ENCODE measurements around the gene CCDC154. TPM values are rescaled to one million over a fixed set of nuclear protein-coding genes. Genes with fewer than 3 reads are reported as not detected.

The CCDC154 gene
- total RNA-seq, 1 donor from 2014 or later, result 2.5 TPM

- Mint-ChIP-seq H3K27ac (ENCODE audit: unreplicated experiment) (no peak overlapping the region), H3K36me3 (ENCODE audit: unreplicated experiment) (peaks cover 33% of the 10 kb centered on the region), H3K27me3 (ENCODE audit: unreplicated experiment) (no peaks in the 10 kb centered on the region), H3K9me3 (ENCODE audit: unreplicated experiment) (no peaks in the 10 kb centered on the region), H3K4me1 (ENCODE audit: unreplicated experiment) (no peaks in the 10 kb centered on the region), H3K4me3 (ENCODE audit: unreplicated experiment) (no peak overlapping the region)
- DNase-seq (ENCODE audit: extremely low spot score, unreplicated experiment), result no peak
- TF ChIP-seq CTCF (IDR thresholded peaks at IDR 0.05), result no peak
Observed at GRCh38 chr16:1398826-1399581, 45.4 kb downstream of the CCDC154 start.

GRCh38 chr16:1398351-1398750 lies 46.0 kb downstream of the CCDC154 start:
- Mint-ChIP-seq H3K4me1 (ENCODE audit: unreplicated experiment) (no peaks in the 10 kb centered on the region), H3K9me3 (ENCODE audit: unreplicated experiment) (no peaks in the 10 kb centered on the region), H3K27me3 (ENCODE audit: unreplicated experiment) (no peaks in the 10 kb centered on the region), H3K27ac (ENCODE audit: unreplicated experiment) (no peak overlapping the region), H3K4me3 (ENCODE audit: unreplicated experiment) (no peak overlapping the region), H3K36me3 (ENCODE audit: unreplicated experiment) (peaks cover 32% of the 10 kb centered on the region)
- no peak for DNase-seq (ENCODE audit: extremely low spot score, unreplicated experiment)
- no peak for TF ChIP-seq CTCF (IDR thresholded peaks at IDR 0.05)

GRCh38 chr16:1397779-1398178 lies 46.6 kb downstream of the CCDC154 start:
- TF ChIP-seq CTCF (IDR thresholded peaks at IDR 0.05), result no peak
- Mint-ChIP-seq H3K27me3 (ENCODE audit: unreplicated experiment) (no peaks in the 10 kb centered on the region), H3K4me3 (ENCODE audit: unreplicated experiment) (no peak overlapping the region)

GRCh38 chr16:1395444-1396031 lies 48.8 kb downstream of the CCDC154 start:
- Mint-ChIP-seq H3K27me3 (ENCODE audit: unreplicated experiment) (no peaks in the 10 kb centered on the region), H3K9me3 (ENCODE audit: unreplicated experiment) (no peaks in the 10 kb centered on the region), H3K4me3 (ENCODE audit: unreplicated experiment) (no peak overlapping the region), H3K27ac (ENCODE audit: unreplicated experiment) (no peak overlapping the region), H3K36me3 (ENCODE audit: unreplicated experiment) (peaks cover 27% of the 10 kb centered on the region), H3K4me1 (ENCODE audit: unreplicated experiment) (no peaks in the 10 kb centered on the region)
- no peak for DNase-seq (ENCODE audit: extremely low spot score, unreplicated experiment)
- TF ChIP-seq CTCF (IDR thresholded peaks at IDR 0.05), result no peak

More at GRCh38 chr16:1397779-1398178, 46.6 kb downstream of the CCDC154 start:
- Mint-ChIP-seq H3K9me3 (ENCODE audit: unreplicated experiment) (no peaks in the 10 kb centered on the region), H3K36me3 (ENCODE audit: unreplicated experiment) (peaks cover 33% of the 10 kb centered on the region), H3K4me1 (ENCODE audit: unreplicated experiment) (no peaks in the 10 kb centered on the region), H3K27ac (ENCODE audit: unreplicated experiment) (no peak overlapping the region)
- no peak for DNase-seq (ENCODE audit: extremely low spot score, unreplicated experiment)

GRCh38 chr16:1394367-1394951 lies 49.9 kb downstream of the CCDC154 start:
- Mint-ChIP-seq H3K27me3 (ENCODE audit: unreplicated experiment) (no peaks in the 10 kb centered on the region), H3K4me3 (ENCODE audit: unreplicated experiment) (no peak overlapping the region), H3K9me3 (ENCODE audit: unreplicated experiment) (no peaks in the 10 kb centered on the region), H3K4me1 (ENCODE audit: unreplicated experiment) (no peaks in the 10 kb centered on the region), H3K27ac (ENCODE audit: unreplicated experiment) (no peak overlapping the region), H3K36me3 (ENCODE audit: unreplicated experiment) (peaks cover 28% of the 10 kb centered on the region)
- DNase-seq (ENCODE audit: extremely low spot score, unreplicated experiment), result no peak
- TF ChIP-seq CTCF (IDR thresholded peaks at IDR 0.05), result no peak
